Transverse colon (tissue), 4 donors: ENCODE measurements around the gene PLET1.

Experiments
- CTCF ChIP-seq, 5 experiments: fragments of 200-600 bp in 3 of 5; fragments of 450-650 bp in 2 of 5; sonication (generic) in 3 of 5; IDR thresholded peaks; 1 replicate in 2 of 5; 2 replicates in 3 of 5; pipeline ENCODE4 v1.5.1; 2016 to 2017; ENCODE audit warnings: antibody characterized with exemption in 5 of 5, inconsistent platforms in 3 of 5, mild to moderate bottlenecking in 2 of 5, moderate library complexity in 1 of 5
- POLR2A ChIP-seq: fragments of 450-650 bp; IDR thresholded peaks from one replicate; pipeline ENCODE4 v1.6.1; 2016; ENCODE audit warnings: antibody characterized with exemption, mild to moderate bottlenecking, moderate library complexity
- POLR2AphosphoS5 ChIP-seq, 3 donors: sonication (generic); formaldehyde crosslinking; IDR thresholded peaks; one replicate each; pipeline ENCODE4 v1.6.1; 2016; ENCODE audit warnings: antibody characterized with exemption in 3 of 3

GRCh38 chr11:112216561-112217105 is 44.0 kb downstream of the PLET1 start:
- TF ChIP-seq CTCF (IDR thresholded peaks at IDR 0.05): no peak
- no peak for TF ChIP-seq POLR2A
- no peak for TF ChIP-seq POLR2AphosphoS5 (IDR thresholded peaks at IDR 0.05)
